ENCODE results near the gene LPCAT1. TPM values are rescaled to one million over a fixed set of nuclear protein-coding genes. Genes with fewer than 3 reads are reported as not detected.

Gene LPCAT1
- total and polyA plus RNA-seq, 2 of the 4 experiments (the other 2 are of a cell fraction), result 17.7 to 33.6 TPM

DNA sequence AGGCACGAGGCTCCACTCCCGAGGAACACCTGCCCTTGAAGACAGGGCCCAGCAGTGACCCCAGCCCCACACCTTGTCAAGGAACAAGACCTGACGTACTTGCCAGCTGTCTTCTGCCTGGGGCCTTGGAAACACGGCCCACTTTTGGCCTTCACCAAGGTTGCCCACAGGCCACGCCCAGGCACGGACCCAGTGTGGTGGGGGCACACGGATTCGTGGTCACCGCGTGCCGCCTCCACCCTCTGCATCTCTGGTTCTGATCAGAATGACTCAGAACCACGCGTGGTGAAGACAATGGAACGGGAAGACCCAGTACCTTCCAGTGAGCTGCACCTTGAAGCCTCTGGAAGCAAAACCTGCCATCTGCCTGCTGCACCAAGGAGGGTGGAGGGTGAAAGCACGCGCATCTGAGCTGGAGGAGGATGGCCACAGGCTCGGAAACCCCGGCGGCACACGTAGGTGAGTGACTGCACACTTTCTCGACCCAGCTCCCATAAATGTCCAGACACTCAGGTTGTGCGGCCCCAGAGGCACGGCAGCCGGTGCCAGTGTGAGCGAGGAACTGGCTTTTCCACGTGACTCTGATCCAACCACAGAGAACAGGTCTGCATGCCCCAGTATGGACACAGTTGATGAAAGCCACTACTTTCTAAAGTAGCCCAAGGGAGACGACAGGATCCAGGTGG is 36.5 kb downstream of the LPCAT1 start (continued):
- TF ChIP-seq CHD1 (IDR thresholded peaks at IDR 0.05; ENCODE audit: low read depth, low read length), result no peak

GRCh38 chr5:1486271-1486670 is 37.5 kb downstream of the LPCAT1 start:
- Histone ChIP-seq H3K4me1 (ENCODE audit: control insufficient read depth, insufficient read depth, low read length) (peaks cover 7% of the 10 kb centered on the region; the same call in 1 of the 2 replicates), H3K9ac (ENCODE audit: low read depth, low read length) (no peak overlapping the region), H2BK20ac (ENCODE audit: low read depth, low read length) (no peak overlapping the region), H3K14ac (replicated peaks; ENCODE audit: low read depth, low read length) (no peak overlapping the region), H3K36me3 (ENCODE audit: control insufficient read depth, insufficient read depth, low read length) (peaks cover 66% of the 10 kb centered on the region), H4K20me1 (ENCODE audit: insufficient read depth, low read length) (peaks cover 24% of the 10 kb centered on the region), H3K18ac (ENCODE audit: low read depth, low read length) (no peak overlapping the region), H4K5ac (ENCODE audit: low read depth, low read length) (no peak overlapping the region), H2BK15ac (ENCODE audit: low read depth, low read length) (no peak overlapping the region), H3K27ac (ENCODE audit: insufficient read depth, low read length) (no peak overlapping the region), H4K91ac (ENCODE audit: insufficient read depth, low read depth, low read length) (no peak overlapping the region), H2AK9ac (replicated peaks; ENCODE audit: low read depth, low read length, poor library complexity) (no peak overlapping the region), H2AK5ac (ENCODE audit: low read depth, low read length) (no peak overlapping the region), H3K4ac (ENCODE audit: low read depth, low read length) (no peak overlapping the region), H3K9me1 (ENCODE audit: insufficient read depth, low read length) (0 out of 2 replicates have a peak, but pooled peaks cover 2% of the 10 kb centered on the region), H4K8ac (ENCODE audit: low read depth in 2 of 2, low read length in 2 of 2) (no peak overlapping the region), H3K4me2 (ENCODE audit: low read depth, low read length) (no peak overlapping the region), H3K9me3 (ENCODE audit: control insufficient read depth, insufficient read depth, low read length) (no peaks in the 10 kb centered on the region), H3K4me3 (ENCODE audit: insufficient read depth, low read depth, low read length) (no peak overlapping the region), H3K79me1 (ENCODE audit: low read depth in 1 of 2, low read length in 2 of 2) (peaks cover 10 to 13% of the 10 kb centered on the region in 2 experiments), H3K56ac (ENCODE audit: extremely low read depth, insufficient read depth, low read length) (no peak overlapping the region), H3K23ac (ENCODE audit: low read depth, low read length) (no peak overlapping the region), H2AFZ (replicated peaks; ENCODE audit: low read length, poor library complexity) (no peak overlapping the region), H3K27me3 (ENCODE audit: control insufficient read depth, insufficient read depth, low read length) (no peaks in the 10 kb centered on the region), H2BK120ac (ENCODE audit: low read depth, low read length) (no peak overlapping the region), H2BK5ac (ENCODE audit: low read depth, low read length, poor library complexity, severe bottlenecking) (no peak overlapping the region)
- intact Hi-C loops (cut with micrococcal nuclease), result no loop called here
- POLR2A ChIA-PET (ENCODE audit: unreplicated experiment), result no interaction called here
- DNase-seq, result no peak
- BruUV-seq (replicated peaks), result no TSS peak
- 95% methylated on average over 3 of the region's 13 CpGs; no CpG with 5 or more reads in 1 of the 2 experiments for WGBS, 2 experiments (ENCODE audit: extremely low coverage in 2 of 2, insufficient read length in 1 of 2)
- CTCF ChIA-PET, result no interaction called here
- dilution Hi-C loops (cut with HindIII; ENCODE audit: low sequenced_read_pairs, unreplicated experiment), result no loop called here
- no peak for ATAC-seq (ENCODE audit: low read depth)
- in situ Hi-C loops (cut with MboI; ENCODE audit: low sequenced_read_pairs), result loop anchor here (10.0 kb wide), 1 partner anchor 159 kb away; no protein-coding TSS in a partner anchor
- TF ChIP-seq MAZ (IDR thresholded peaks at IDR 0.05; ENCODE audit: borderline replicate concordance, low read depth, low read length) (no peak), POLR2A (IDR thresholded peaks at IDR 0.05; ENCODE audit: low read depth, low read length) (no peak), USF2 (IDR thresholded peaks at IDR 0.05; ENCODE audit: low read depth, low read length) (no peak), RFX5 (IDR thresholded peaks at IDR 0.05; ENCODE audit: low read depth, low read length) (no peak), CEBPB (IDR thresholded peaks at IDR 0.05; ENCODE audit: low read depth, low read length) (no peak), ELK1 (IDR thresholded peaks at IDR 0.05; ENCODE audit: borderline replicate concordance, low read depth, low read length) (no peak), NFE2L2 (IDR thresholded peaks at IDR 0.05; ENCODE audit: low read depth, low read length) (no peak), MXI1 (IDR thresholded peaks at IDR 0.05; ENCODE audit: borderline replicate concordance, low read depth, low read length) (no peak), FOS (IDR thresholded peaks at IDR 0.05; ENCODE audit: low read depth, low read length) (no peak), CTCF (conservative IDR thresholded peaks at IDR 0.05; ENCODE audit: low read depth, low read length) (no peak), MAFK (IDR thresholded peaks at IDR 0.05; ENCODE audit: low read depth, low read length) (no peak), SMC3 (IDR thresholded peaks at IDR 0.05; ENCODE audit: low read depth, low read length) (no peak), BHLHE40 (IDR thresholded peaks at IDR 0.05; ENCODE audit: low read depth, low read length) (no peak)

Measured in IMR-90 (cell line).